Measurements from ENCODE around the gene PTPRJ.

Gene PTPRJ

DNA sequence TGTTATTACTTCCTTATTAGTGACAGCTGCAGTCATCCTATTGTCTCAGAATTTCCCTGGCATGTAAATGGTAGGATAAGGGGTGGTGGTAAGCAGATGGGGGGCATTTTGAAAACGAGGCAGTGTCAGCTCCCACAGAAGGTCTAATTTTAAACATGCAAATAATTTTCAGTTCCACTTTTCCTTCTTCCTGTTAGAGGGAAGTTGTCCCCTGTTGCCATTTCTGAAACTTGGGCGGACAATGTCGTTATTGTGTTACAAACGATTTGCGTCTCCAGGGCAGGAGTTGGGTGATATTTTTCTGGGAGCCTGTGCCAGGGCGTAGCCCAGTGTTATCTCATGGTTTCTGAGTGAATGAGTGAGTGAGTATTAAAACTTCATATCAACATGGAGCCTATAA lies 7.4 kb downstream of the PTPRJ start:
- DNase-seq (ENCODE audit: low read depth), result no peak
- H3K4me3 ChIP-seq (ENCODE audit: low read depth, low read length), result no peak overlapping the region
- TF ChIP-seq, protein P1, sequence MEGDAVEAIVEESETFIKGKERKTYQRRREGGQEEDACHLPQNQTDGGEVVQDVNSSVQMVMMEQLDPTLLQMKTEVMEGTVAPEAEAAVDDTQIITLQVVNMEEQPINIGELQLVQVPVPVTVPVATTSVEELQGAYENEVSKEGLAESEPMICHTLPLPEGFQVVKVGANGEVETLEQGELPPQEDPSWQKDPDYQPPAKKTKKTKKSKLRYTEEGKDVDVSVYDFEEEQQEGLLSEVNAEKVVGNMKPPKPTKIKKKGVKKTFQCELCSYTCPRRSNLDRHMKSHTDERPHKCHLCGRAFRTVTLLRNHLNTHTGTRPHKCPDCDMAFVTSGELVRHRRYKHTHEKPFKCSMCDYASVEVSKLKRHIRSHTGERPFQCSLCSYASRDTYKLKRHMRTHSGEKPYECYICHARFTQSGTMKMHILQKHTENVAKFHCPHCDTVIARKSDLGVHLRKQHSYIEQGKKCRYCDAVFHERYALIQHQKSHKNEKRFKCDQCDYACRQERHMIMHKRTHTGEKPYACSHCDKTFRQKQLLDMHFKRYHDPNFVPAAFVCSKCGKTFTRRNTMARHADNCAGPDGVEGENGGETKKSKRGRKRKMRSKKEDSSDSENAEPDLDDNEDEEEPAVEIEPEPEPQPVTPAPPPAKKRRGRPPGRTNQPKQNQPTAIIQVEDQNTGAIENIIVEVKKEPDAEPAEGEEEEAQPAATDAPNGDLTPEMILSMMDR (conservative IDR thresholded peaks at IDR 0.05; ENCODE audit: low read depth, low read length), result no peak

DNA sequence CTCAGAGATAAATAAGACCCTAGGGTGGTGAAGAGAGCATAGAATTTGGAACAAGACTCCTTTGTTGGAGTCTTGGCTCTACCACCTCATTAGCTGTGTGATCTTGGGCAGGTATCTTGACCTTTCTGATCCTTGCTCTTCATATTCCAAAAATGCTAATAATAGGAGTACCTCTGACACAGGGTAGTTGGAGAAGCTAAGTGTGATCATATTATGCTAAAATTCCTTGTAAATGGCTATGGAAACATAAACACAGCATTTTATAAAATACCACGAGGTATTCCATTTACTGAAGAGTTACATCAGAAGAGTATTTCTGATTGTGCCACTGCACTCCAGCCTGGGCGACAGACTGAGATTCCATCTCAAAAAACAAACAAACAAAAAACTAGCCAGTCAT lies 9.4 kb downstream of the PTPRJ start:
- DNase-seq (ENCODE audit: low read depth), result no peak

DNA sequence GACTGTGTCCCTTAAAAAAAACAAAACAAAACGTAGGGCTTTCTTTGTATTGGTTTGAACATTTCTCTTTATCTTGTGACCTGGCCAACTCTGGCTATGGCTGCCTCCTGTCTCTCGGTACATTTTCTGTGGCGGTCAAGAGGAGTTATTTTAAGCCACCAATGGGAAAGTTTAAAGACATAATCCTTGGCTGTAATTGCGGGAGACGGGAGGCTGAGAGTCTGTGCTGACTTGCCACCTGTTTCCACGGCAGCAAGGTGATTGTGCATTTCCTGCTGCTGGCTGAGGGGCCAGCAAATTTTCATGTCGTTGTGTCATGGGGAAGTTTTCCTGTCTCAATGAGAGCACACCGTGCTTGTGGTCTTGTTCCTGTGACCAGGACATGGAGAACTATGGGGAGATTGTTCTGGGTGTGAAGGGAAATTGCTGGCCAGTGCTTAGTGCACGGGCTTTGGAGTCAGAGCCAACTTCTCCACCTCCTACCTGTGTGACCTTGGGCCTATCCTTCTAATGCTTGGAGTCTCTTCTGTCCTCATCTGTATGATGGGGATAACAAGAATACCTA lies 11.0 kb downstream of the PTPRJ start:
- TF ChIP-seq, protein P1 (conservative IDR thresholded peaks at IDR 0.05; ENCODE audit: low read depth, low read length), result no peak
- no peak for DNase-seq (ENCODE audit: low read depth)
- no peak overlapping the region for H3K4me3 ChIP-seq (ENCODE audit: low read depth, low read length)

More for the DNA sequence above, 9.4 kb downstream of the PTPRJ start:
- H3K4me3 ChIP-seq (ENCODE audit: low read depth, low read length), result no peak overlapping the region
- TF ChIP-seq, protein P1 (conservative IDR thresholded peaks at IDR 0.05; ENCODE audit: low read depth, low read length), result no peak

DNA sequence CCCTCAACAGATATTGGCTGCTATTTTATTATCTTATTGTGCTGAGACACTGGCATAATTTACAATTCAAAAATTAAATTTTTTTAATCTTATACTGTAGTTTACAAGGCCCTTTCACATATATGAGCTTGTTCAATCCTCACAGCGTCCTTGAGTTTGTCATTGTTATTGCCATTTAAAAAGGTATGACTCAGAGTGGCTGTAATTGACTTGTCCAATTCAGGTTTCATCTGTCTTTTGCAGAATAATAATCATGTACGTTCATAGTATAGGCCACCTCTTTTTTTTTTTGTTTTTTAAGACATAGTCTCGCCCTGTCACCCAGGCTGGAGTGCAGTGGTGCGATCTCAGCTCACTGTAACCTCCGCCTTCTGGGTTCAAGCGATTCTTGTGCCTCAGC lies 11.5 kb downstream of the PTPRJ start:
- no peak for DNase-seq (ENCODE audit: low read depth)
- no peak overlapping the region for H3K4me3 ChIP-seq (ENCODE audit: low read depth, low read length)
- TF ChIP-seq, protein P1 (conservative IDR thresholded peaks at IDR 0.05; ENCODE audit: low read depth, low read length), result no peak

DNA sequence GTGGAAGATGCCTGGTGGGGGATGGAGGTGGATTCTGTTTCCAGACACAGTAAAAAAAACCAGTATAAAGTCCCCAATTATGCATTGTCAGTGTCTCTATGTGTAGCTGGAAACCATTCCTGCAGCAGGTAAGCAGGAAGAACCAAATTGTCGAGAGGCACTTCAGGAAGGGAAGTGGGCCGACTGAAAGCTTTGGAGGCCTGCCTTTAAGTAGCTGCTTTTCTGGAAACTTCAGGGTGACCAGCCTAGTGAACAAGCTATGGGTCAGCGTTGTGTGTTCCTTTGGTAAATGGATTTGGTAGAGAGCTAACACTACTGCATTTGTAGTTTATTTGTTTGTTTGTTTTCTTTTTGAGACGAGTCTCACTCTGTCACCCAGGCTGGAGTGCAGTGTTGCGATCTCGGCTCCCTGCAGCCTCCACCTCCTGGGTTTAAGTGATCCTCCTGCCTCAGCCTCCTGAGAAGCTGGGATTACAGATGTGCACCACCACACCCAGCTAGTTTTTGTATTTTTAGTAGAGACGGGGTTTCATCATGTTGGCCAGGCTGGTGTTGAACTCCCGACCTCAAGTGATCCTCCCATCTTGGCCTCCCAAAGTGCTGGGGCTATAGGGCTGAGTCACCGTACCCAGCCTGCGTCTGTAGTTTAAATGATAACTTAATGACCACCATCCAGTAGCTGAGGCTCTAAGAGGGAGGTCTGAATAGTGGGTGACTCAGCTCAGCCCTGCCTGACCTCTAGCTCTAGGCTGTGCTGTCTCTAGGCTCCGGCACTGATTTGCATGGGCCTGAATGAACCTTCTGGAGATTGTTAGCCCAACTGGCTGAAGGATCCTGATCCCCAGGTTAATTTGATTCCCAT lies 12.8 kb downstream of the PTPRJ start:
- TF ChIP-seq, protein P1 (conservative IDR thresholded peaks at IDR 0.05; ENCODE audit: low read depth, low read length), result no peak
- no peak overlapping the region for H3K4me3 ChIP-seq (ENCODE audit: low read depth, low read length)
- peak; percentile 83 for DNase-seq (ENCODE audit: low read depth)

DNA sequence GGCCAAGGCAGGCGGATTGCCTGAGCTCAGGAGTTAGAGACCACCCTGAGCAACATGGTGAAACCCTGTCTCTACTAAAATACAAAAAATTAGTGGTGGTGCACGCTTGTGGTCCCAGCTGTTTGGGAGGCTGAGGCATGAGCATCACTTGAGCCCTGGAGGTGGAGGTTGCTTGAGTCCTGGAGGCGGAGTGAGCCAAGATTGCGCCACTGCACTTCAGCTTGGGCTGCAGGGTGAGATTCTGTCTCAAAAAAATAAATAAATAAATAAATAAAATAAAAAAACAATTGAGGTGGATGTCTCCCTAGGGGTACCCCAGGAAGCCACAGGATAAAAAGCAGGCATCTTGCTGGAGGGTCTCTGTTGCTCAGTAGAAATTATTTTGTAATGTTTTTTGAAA lies 14.1 kb downstream of the PTPRJ start:
- TF ChIP-seq, protein P1 (conservative IDR thresholded peaks at IDR 0.05; ENCODE audit: low read depth, low read length), result no peak

More for the DNA sequence above, 14.1 kb downstream of the PTPRJ start:
- H3K4me3 ChIP-seq (ENCODE audit: low read depth, low read length), result no peak overlapping the region
- no peak for DNase-seq (ENCODE audit: low read depth)
